GM23338 (cell line): Measurements from ENCODE around the gene CGNL1. TPM values are rescaled to one million over a fixed set of nuclear protein-coding genes. Genes with fewer than 3 reads are reported as not detected.

Experiments used
- CREB1 ChIP-seq: fragments of 250-450 bp; sonication (Bioruptor Pico); IDR thresholded peaks from 2 replicates; pipeline ENCODE4 v1.5.0; 2020; ENCODE audit warnings: low read depth, mild to moderate bottlenecking, moderate library complexity
- EZH2 ChIP-seq: fragments of 200-600 bp; sonication (generic); IDR thresholded peaks from one replicate; pipeline ENCODE4 v1.8.0; 2017; ENCODE audit warnings: antibody characterized with exemption, mild to moderate bottlenecking, low read depth; ENCODE audit not compliant: unreplicated experiment
- EZH2phosphoT487 ChIP-seq: fragments of 200-600 bp; sonication (generic); IDR thresholded peaks from one replicate; pipeline ENCODE4 v1.8.1; 2018; ENCODE audit warnings: antibody characterized with exemption; ENCODE audit not compliant: unreplicated experiment
- JUNB ChIP-seq: IDR thresholded peaks from one replicate; pipeline ENCODE4 v1.6.1; 2016; ENCODE audit warnings: antibody characterized with exemption; ENCODE audit not compliant: unreplicated experiment
- NANOG ChIP-seq: IDR thresholded peaks from 2 replicates; pipeline ENCODE4 v1.6.1; 2016; ENCODE audit warnings: antibody characterized with exemption, borderline replicate concordance
- STAT1 ChIP-seq: IDR thresholded peaks from one replicate; pipeline ENCODE4 v1.6.1; 2016; ENCODE audit warnings: antibody characterized with exemption; ENCODE audit not compliant: unreplicated experiment
- ZNF331 ChIP-seq: fragments of 250-450 bp; sonication (Bioruptor Pico); IDR thresholded peaks from 2 replicates; pipeline ENCODE4 v1.5.0; 2020; ENCODE audit warnings: low read depth, mild to moderate bottlenecking, moderate library complexity
- polyA plus RNA-seq: library from polyadenylated mRNA; unstranded; fragments of >200 nt; fragmentation: Nextera tagmentation; extraction: Ambion mirVana; gene quantifications from 2 replicates; pipeline ENCODE4 v1.2.1, GENCODE V29; 2016
- total RNA-seq: library from RNA; depleted of rRNA; stranded (reverse); fragments of >200 nt; shearing (Covaris generic); gene quantifications from 2 replicates; pipeline ENCODE4 v1.2.3, GENCODE V29; 2014
- TF ChIP-seq, protein P1 (sequence below): fragments of 250-450 bp; sonication (Bioruptor Pico); IDR thresholded peaks from 2 replicates; pipeline ENCODE4 v1.5.0; 2020; ENCODE audit warnings: mild to moderate bottlenecking, moderate library complexity
- TF ChIP-seq, protein P2 (sequence below): IDR thresholded peaks from 2 replicates; pipeline ENCODE4 v1.6.1; 2016; ENCODE audit warnings: antibody characterized with exemption
- TF ChIP-seq, protein P3 (sequence below), 2 experiments: fragments of 200-600 bp in 1 of 2; sonication (generic) in 1 of 2; conservative IDR thresholded peaks; 2 replicates each; pipeline versions ENCODE4 v1.5.1 to v1.6.1; 2016 to 2017; ENCODE audit warnings: antibody characterized with exemption in 2 of 2, low read depth in 2 of 2, mild to moderate bottlenecking in 2 of 2, moderate library complexity in 1 of 2

The CGNL1 gene
- total and polyA plus RNA-seq, 2 experiments from 2014 or later: 20.0 to 57.8 TPM

DNA sequence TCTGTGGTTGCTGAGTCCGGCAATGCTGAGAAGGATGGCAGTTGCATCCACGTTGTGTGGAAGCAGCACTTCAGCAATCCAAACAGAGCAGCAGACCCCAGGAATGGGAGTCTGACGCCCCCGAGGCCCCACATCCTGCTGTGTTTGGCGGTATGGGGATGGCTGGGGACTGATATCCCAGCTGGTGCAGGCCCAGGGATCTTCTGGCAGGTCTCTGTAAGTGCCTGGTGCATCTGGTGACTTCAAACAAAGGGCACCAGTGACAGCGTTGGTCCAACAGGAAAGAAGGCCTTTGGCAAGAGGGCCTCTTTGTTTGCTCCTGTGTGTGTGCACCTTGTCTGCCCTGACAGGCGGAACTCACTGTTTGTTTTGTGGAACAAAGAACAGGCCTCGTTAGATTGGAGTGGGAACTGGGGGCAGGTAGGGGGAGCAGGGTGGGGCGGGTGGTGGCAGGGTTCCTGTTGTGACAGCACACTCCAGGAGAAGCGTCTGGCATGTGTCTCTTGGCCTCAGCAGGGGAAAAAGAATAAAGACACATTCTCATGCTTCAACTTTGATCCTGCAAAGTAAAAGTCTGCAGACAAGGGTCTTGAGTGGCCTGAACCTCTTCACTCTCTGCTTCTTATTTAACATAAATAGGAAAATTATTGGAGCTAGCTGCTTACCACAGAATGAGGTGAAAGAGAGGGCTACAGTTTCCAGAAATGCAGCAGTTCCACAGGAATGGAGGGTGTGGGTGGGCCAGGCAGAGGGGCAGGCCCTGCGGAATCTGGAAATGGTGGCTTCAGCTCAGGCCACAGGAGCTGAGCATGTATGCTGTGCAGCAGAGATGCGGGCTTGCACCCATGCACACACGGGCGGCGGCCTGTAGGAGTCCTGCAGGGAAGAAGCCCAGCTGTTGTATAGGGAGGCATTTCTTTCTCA is 120.9 kb downstream of the CGNL1 start (continued):
- TF ChIP-seq, protein P1, sequence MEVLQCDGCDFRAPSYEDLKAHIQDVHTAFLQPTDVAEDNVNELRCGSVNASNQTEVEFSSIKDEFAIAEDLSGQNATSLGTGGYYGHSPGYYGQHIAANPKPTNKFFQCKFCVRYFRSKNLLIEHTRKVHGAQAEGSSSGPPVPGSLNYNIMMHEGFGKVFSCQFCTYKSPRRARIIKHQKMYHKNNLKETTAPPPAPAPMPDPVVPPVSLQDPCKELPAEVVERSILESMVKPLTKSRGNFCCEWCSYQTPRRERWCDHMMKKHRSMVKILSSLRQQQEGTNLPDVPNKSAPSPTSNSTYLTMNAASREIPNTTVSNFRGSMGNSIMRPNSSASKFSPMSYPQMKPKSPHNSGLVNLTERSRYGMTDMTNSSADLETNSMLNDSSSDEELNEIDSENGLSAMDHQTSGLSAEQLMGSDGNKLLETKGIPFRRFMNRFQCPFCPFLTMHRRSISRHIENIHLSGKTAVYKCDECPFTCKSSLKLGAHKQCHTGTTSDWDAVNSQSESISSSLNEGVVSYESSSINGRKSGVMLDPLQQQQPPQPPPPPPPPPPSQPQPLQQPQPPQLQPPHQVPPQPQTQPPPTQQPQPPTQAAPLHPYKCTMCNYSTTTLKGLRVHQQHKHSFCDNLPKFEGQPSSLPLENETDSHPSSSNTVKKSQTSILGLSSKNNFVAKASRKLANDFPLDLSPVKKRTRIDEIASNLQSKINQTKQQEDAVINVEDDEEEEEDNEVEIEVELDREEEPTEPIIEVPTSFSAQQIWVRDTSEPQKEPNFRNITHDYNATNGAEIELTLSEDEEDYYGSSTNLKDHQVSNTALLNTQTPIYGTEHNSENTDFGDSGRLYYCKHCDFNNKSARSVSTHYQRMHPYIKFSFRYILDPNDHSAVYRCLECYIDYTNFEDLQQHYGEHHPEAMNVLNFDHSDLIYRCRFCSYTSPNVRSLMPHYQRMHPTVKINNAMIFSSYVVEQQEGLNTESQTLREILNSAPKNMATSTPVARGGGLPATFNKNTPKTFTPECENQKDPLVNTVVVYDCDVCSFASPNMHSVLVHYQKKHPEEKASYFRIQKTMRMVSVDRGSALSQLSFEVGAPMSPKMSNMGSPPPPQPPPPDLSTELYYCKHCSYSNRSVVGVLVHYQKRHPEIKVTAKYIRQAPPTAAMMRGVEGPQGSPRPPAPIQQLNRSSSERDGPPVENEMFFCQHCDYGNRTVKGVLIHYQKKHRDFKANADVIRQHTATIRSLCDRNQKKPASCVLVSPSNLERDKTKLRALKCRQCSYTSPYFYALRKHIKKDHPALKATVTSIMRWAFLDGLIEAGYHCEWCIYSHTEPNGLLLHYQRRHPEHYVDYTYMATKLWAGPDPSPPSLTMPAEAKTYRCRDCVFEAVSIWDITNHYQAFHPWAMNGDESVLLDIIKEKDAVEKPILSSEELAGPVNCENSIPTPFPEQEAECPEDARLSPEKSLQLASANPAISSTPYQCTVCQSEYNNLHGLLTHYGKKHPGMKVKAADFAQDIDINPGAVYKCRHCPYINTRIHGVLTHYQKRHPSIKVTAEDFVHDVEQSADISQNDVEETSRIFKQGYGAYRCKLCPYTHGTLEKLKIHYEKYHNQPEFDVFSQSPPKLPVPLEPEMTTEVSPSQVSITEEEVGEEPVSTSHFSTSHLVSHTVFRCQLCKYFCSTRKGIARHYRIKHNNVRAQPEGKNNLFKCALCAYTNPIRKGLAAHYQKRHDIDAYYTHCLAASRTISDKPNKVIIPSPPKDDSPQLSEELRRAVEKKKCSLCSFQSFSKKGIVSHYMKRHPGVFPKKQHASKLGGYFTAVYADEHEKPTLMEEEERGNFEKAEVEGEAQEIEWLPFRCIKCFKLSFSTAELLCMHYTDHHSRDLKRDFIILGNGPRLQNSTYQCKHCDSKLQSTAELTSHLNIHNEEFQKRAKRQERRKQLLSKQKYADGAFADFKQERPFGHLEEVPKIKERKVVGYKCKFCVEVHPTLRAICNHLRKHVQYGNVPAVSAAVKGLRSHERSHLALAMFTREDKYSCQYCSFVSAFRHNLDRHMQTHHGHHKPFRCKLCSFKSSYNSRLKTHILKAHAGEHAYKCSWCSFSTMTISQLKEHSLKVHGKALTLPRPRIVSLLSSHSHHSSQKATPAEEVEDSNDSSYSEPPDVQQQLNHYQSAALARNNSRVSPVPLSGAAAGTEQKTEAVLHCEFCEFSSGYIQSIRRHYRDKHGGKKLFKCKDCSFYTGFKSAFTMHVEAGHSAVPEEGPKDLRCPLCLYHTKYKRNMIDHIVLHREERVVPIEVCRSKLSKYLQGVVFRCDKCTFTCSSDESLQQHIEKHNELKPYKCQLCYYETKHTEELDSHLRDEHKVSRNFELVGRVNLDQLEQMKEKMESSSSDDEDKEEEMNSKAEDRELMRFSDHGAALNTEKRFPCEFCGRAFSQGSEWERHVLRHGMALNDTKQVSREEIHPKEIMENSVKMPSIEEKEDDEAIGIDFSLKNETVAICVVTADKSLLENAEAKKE: no peak
- TF ChIP-seq, protein P2, sequence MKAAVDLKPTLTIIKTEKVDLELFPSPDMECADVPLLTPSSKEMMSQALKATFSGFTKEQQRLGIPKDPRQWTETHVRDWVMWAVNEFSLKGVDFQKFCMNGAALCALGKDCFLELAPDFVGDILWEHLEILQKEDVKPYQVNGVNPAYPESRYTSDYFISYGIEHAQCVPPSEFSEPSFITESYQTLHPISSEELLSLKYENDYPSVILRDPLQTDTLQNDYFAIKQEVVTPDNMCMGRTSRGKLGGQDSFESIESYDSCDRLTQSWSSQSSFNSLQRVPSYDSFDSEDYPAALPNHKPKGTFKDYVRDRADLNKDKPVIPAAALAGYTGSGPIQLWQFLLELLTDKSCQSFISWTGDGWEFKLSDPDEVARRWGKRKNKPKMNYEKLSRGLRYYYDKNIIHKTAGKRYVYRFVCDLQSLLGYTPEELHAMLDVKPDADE: no peak
- no peak for TF ChIP-seq EZH2
- TF ChIP-seq CREB1 (CRISPR knock-in tag): no peak
- no peak for TF ChIP-seq EZH2phosphoT487
- no peak for TF ChIP-seq ZNF331 (CRISPR knock-in tag)
- no peak for TF ChIP-seq NANOG
- TF ChIP-seq, protein P3, sequence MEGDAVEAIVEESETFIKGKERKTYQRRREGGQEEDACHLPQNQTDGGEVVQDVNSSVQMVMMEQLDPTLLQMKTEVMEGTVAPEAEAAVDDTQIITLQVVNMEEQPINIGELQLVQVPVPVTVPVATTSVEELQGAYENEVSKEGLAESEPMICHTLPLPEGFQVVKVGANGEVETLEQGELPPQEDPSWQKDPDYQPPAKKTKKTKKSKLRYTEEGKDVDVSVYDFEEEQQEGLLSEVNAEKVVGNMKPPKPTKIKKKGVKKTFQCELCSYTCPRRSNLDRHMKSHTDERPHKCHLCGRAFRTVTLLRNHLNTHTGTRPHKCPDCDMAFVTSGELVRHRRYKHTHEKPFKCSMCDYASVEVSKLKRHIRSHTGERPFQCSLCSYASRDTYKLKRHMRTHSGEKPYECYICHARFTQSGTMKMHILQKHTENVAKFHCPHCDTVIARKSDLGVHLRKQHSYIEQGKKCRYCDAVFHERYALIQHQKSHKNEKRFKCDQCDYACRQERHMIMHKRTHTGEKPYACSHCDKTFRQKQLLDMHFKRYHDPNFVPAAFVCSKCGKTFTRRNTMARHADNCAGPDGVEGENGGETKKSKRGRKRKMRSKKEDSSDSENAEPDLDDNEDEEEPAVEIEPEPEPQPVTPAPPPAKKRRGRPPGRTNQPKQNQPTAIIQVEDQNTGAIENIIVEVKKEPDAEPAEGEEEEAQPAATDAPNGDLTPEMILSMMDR (conservative IDR thresholded peaks at IDR 0.05; ENCODE audit: low read depth in 2 of 2): no peak
- TF ChIP-seq JUNB: no peak
- TF ChIP-seq STAT1: no peak
